GM03348 (cell line): Measurements from ENCODE around the gene ZCCHC7.
"Not testable (repeated sequence)": the region's sequence is repeated elsewhere in the genome, so short reads cannot be mapped to it uniquely, and the experiment has no call there.

Experiments
- DNase-seq: peaks from one replicate; pipeline ENCODE4 v3.0.0; 2012; ENCODE audit warnings: low spot score

Gene ZCCHC7

DNA sequence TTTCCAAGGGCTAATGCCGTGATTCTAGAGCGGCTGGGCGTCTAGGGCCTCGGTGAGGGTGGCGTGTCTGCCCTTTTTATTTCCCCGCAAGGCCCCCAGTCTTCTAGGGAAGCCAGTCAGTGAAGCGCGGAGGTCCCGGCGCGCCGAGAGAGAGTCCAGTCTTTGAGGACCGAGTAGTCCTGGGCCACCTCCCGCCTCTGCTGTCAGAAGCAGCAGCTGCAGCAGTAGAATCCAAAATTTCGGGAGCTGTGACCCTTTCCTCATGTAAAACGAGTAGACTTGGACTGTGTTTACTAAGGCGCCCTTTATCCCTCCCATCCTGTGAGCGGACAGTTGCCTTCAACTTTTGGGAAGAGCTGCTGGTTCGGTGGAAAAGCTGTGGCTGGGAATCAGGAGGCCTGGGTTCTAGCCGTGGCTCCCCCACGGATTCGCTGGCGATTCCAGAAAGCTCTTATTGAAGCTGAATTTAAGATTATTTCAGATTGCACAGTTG lies 515 bp downstream of the ZCCHC7 start:
- DNase-seq = peak; percentile 16

DNA sequence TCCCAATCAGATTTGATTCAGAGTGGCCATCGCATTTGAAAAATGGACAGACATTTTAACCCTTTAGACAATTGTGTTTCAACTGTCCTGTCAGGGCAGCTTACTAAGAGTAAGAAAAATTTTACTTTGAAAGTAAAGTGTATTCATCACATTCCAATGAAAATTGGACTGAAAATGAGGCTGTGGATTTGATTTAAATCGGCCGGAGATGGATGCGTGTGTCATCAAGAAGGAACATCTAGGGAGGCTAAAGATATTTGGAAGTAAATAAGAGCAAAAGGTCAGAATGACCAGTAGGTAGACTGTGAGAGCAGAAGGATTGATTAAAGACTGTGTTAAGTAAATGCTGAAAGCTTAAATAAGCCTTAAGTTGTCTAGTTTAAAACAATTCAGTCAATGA lies 1.5 kb downstream of the ZCCHC7 start:
- DNase-seq = peak; percentile 9

- DNase-seq = no peak
These were observed 5.9 kb downstream of the ZCCHC7 start for GRCh38 chr9:37126214-37126788.

DNA sequence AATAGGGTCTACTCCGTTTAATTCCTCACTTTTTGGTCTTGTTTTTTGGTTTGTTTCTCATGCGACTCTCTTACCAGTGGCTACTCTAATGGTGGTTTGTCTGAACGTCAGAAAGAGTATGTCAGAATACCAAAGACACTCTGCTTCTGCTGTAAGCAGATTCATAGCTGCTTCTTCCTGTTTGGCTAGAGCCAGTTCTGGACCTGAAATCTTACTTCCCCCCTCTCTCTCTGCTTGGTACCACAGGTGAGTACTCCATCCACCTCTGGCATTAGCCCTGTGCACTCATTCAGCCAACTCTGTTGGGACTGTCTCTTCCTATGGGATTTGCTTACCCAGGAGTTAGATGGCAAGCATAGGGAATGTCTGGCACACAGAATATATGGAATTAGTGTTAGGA lies 6.6 kb downstream of the ZCCHC7 start:
- DNase-seq = no peak

DNA sequence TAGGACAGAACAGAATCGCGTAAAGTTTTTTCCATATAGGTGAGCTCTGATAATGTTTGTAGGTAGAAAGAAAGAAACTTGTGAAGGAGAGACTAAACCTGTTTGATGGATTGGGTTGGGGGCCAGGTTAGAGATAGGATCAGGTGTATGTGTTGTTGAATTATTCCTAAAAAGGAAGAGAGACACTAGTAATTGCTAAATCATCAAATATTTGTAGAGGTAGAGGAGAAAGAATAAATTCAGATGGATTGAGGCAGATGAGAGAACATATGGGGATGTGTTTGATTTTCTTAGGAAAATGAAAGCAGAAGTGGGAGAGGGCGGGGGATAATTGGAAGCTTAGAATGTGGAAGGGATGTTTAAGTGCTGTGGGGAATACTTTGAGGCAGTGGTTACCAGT lies 7.7 kb downstream of the ZCCHC7 start:
- no peak for DNase-seq

GRCh38 chr9:37134166-37134565 lies 13.8 kb downstream of the ZCCHC7 start:
- no peak for DNase-seq

DNA sequence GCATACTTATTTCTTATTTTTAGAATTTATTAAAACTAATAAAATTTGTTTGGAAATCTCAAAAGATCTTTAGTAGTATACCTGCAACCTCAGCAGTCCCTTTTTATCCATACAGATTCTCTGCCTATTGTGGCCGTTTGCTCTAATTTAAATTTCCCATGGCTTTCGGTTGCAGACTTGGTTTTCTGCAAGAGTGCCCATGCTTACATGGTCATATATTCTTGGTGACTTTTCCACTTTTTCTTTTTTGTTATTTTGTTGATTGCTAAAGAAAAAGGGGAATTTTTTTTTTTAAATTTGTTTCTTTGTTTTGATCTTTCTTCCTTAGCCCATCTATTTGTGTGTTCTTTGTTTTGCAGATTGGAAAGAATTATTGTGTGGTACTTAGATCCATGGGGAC lies 20.6 kb downstream of the ZCCHC7 start:
- no peak for DNase-seq

DNA sequence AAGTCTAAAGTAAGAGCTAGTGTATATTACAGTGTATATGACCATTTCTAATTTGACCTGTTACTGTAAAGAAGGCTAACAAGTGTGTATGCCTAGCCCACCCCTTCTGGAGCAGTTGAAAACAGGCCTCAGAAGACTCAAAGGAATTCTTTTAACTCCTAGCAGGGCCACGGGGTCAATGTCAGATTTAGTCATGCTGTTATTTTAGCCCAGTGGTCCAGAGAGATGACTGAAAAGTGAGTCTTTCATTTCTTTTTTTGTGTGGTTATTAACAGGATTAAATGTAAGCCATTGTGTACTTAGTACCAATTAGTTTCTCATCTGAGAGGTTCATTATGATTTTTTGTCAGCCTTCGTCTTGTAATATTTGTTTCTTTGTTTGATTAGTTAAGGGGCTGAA lies 24.4 kb downstream of the ZCCHC7 start:
- no peak for DNase-seq

DNA sequence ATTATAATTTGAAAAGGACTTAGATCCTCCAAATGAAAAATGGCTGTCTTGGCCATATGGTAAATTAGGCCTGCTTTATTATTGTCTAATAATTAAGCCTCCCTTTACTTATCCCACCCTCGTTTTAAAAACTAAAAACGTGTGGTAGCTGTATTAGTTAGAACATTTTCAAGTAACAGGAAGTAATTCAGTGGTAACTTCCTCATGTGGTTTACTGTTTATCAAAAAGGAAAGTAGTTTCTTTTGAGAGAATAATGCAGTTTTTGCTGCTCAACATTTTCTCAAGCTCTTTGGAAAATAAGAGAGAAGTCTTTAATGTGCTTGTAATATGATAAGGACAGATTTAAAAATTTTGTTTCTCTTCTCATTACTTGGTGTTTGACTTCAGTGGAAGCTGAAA lies 26.0 kb downstream of the ZCCHC7 start:
- DNase-seq = no peak

GRCh38 chr9:37148181-37148580 lies 27.8 kb downstream of the ZCCHC7 start:
- no peak for DNase-seq

- no peak for DNase-seq
These were observed 29.4 kb downstream of the ZCCHC7 start for GRCh38 chr9:37149666-37150308.

DNA sequence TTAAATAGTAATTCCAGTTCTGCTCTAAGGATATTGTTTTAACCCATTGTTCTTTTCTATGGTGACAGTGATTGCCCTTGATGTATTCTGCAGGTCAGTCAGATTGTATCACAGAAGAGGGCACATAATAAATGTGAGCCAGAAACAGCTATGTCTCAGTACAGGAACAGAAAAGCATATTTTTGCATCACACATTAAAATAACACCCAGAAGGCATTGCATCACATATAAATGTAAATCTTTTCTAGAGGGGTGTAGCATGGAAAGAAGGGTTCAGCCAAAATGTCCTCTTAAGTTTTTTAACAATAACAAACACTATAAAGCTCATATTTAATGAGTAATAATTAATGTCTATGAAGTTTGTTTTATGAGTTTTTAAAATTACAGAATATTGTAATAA lies 30.0 kb downstream of the ZCCHC7 start:
- DNase-seq = no peak

DNA sequence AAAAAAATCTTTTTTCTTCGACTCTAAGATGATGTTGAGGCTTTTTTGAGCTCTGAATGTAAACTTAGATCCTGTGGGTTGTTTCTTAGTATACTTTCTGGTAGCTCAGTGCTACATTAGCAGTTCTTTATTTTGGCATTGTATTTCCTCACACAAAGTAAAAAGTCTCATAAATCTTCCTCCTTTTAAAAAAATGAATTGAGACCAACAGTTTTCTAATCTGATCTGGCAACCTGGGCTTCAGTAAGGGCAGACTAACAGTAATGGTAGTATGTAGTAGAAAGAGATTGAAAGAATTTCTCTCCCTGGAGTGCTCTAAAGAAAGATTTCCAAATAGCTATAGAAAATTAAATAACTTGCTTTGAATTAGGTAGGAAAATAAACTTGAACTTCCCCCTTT lies 31.4 kb downstream of the ZCCHC7 start:
- DNase-seq = no peak

DNA sequence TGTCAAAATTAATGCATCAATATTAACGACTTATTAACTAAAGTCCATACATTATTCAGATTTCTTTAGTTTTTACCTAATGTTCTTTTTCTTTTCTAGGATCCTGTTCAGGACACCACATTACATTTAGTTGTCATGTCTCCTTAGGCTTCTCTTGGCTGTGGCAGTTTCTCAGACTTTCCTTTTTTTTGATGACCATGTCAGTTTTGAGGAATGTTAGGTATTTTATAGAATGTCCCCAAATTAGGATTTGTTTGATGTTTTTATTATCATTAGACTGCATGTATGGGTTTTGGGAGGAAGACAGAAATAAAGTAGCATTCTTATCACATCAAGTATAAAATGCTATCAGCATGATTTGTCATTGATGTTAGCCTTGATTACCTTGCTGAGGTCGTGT lies 32.0 kb downstream of the ZCCHC7 start:
- DNase-seq = no peak

GRCh38 chr9:37155601-37156000 lies 35.2 kb downstream of the ZCCHC7 start:
- no peak for DNase-seq

GRCh38 chr9:37156205-37156604 lies 35.8 kb downstream of the ZCCHC7 start:
- DNase-seq = no peak

GRCh38 chr9:37156781-37157356 lies 36.5 kb downstream of the ZCCHC7 start:
- no peak for DNase-seq

- DNase-seq = no peak
These were observed 37.5 kb downstream of the ZCCHC7 start for GRCh38 chr9:37157726-37158377.

DNA sequence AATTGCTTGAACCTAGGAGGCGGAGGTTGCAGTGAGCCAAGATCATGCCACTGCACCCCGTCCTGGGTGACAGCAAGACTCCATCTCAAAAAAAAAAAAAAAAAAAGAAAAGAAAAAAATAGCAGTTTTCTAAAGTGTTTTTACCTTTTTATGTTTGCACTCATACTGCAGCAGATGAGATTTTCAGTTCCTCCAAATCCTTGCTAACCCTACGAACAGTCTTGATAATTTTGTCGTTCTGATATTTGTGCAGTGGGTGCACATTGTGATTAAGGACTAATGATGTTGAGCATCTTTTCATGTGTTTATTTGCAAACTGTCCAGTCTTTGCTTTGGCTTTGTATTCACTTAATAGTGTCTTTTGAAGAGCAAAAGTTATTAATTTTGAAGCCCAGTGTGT lies 42.9 kb downstream of the ZCCHC7 start:
- DNase-seq = no peak

DNA sequence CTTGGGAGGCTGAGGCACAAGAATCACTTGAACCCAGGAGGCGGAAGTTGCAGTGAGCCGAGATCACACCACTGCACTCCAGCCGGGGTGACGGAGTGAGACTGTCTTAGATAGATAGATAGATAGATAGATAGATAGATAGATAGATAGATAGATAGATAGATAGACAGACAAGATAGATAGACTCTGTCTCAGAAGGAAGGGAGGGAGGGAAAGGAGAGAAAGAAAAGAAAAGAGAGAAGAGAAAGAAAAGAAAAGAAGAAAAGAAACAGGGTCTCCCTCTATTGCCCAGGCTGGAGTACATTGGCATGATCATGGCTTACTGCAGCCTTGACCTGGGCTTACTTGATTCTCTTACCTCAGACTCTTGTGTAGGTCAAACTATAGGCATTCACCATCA lies 44.0 kb downstream of the ZCCHC7 start:
- DNase-seq = not testable (repeated sequence)

DNA sequence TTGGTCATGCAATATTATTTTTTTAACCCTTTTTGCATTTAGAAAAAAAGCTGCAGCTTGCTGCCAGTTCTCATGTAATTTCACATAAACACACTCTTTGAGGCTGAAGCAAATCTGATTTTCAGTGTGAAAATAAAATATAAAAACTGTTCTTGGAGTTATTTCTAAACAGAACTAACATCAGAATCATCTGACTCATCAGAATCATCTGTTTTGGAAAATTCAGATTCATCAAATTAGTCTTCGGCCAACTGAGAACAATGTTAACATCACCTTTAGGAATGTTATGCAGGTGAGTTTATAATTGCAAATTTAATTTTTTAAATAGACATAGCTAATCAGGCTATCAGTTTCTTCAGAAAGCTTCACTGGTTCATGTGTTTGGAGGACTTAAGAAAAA lies 45.3 kb downstream of the ZCCHC7 start:
- no peak for DNase-seq

- no peak for DNase-seq
These were observed 47.2 kb downstream of the ZCCHC7 start for GRCh38 chr9:37167456-37168047.

DNA sequence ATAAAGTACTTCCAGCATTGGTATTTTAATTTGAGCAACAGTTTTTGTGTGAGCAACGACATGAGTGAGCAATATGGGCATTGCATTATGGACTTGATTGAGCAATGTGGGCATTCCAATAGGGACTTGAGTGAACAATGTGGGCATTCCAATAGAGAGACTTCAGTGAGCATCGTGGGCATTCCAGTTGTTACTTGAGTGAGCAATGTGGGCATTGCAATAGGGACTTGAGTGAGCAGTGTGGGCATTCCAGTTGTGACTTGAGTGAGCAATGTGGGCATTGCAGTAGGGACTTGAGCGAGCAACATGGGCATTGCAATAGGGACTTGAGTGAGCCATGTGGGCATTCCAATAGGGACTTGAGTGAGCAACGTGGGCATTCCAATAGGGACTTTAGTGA lies 52.2 kb downstream of the ZCCHC7 start:
- DNase-seq = no peak
